Smooth muscle cell of trachea (primary cell): ENCODE data around the gene ETV7. TPM values are rescaled to one million over a fixed set of nuclear protein-coding genes. Genes with fewer than 3 reads are reported as not detected.

Experiments
- total RNA-seq: library from RNA; depleted of rRNA; stranded (reverse); fragments of >200 nt; gene quantifications from 2 replicates; pipeline ENCODE4 v1.2.1, GENCODE V29; 2014

The ETV7 gene
- total RNA-seq, result 0.29 and 0.99 TPM in 2 replicates

DNA sequence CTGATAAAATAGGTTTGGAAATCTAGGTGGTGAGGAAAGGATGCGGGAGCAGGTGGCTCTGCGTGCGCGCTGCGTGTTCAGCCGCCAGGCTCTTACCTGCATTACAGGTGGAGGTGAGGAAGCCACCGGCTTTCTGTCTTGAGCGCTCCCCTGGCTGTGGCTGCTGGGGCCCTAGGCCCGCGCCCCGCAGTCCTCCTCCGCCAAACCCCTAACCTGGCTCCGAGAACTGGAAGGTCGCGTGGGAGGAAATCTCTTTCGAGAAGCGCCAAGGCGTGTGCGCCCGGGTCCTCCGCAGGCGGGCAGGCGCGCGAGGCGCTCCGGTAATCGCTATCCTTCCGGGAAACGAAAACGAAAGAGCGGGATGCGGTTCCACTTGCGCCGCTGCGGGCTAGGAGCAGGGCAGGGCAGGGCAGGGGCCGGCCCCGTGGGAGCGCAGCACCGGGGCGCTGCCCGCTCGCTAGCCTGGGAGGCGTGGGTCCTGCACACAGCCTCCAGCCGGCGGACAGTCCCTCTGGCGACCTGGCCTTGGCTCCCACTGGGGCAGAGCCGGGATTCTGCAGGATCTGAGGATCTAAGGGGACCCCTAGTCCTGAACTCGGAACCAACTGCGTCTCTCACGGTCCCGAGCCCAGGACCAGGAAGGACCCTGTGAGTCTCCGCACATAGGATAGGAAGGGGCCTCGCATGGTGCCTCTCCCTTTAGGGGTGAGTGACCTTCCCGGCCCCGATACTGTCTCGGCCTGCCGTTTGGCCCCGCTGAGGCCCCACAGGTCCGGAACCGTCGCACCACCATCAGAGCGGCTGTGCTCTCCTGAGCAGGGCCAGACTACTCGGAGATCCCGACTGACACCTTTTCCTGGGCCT is at the start of gene ETV7:
TSS of gene ETV7 (minus strand) at position 230 of the 864 bp plus-strand sequence. CDS start at position 102, 128 bp downstream.

DNA sequence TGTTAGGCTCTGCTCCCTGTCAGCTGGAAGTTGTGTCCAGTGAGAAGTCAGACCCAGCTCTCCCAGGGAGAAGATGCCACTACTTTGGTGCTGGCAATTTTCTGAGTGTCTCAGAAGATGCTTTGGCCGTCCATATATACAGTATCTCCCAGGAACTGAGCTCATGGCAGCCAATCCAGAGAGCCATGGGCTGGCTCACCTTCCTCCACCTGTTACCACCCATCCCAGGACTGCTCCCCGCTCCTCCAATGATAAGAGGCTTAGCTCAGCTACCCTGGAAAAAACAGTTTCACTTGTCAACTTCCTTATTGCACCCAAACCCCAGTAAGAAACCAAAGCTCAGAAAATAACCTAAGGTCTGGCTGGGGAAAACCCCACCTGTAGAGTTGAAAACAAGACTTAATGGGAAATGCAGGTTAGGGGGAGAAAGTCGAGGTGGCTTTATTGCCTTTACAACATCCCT is 50.7 kb downstream of the ETV7 start, which contains the start of gene BNIP5:
TSS of gene BNIP5 (minus strand) at position 110 of the 463 bp plus-strand sequence. CDS start 6,198 bp downstream, outside the sequence.

Other genes starting within 250 kb of the ETV7 start
- gene BRPF3, start 190.9 kb downstream of the ETV7 start, total RNA-seq, result 14.4 and 15.5 TPM in 2 replicates
- not detected in 2 replicates for gene PNPLA1, start 117.6 kb downstream of the ETV7 start, total RNA-seq
- gene BNIP5, start 50.8 kb downstream of the ETV7 start, total RNA-seq, result not detected in 2 replicates
- gene PXT1, start 55.2 kb upstream of the ETV7 start, total RNA-seq, result not detected in 2 replicates
- 42.8 and 43.6 TPM in 2 replicates for gene KCTD20, start 55.3 kb upstream of the ETV7 start, total RNA-seq
- 24.1 and 25.0 TPM in 2 replicates for gene STK38, start 159.8 kb upstream of the ETV7 start, total RNA-seq
- gene SRSF3, start 206.7 kb upstream of the ETV7 start, total RNA-seq, result 278 and 334 TPM in 2 replicates